ENCODE measurements around the gene NOD2. TPM values are rescaled to one million over a fixed set of nuclear protein-coding genes. Genes with fewer than 3 reads are reported as not detected.
A peak's percentile ranks its signal among the peaks of the same experiment; 100 is the strongest.

The NOD2 gene
- total RNA-seq, 6 donors from 2014 or later, result 8.5 to 27.2 (median 11.2) TPM

- TF ChIP-seq POLR2A (IDR thresholded peaks at IDR 0.05), result peak in 1 of 4 donors; percentile 24
- TF ChIP-seq CTCF (IDR thresholded peaks at IDR 0.05), result no peak
- peak overlapping the region; percentile 76 to 98 (median 80) for H3K27ac ChIP-seq
- DNase-seq, result peak in 1 of 2 donors; percentile 43
- H3K27me3 ChIP-seq, result no peaks in the 10 kb centered on the region
- WGBS, 2 donors, result 7 to 8% methylated on average over 14 to 21 of the region's 21 CpGs
- no peaks in the 10 kb centered on the region for H3K9me3 ChIP-seq
- H3K36me3 ChIP-seq, result peaks cover 0 to 17% (median 0%) of the 10 kb centered on the region in 4 donors
- H3K4me3 ChIP-seq, result peak overlapping the region; percentile 42 to 94 (median 92)
- ATAC-seq (ENCODE audit: low FRiP score in 2 of 2), result no peak
- peaks cover 30 to 42% (median 38%) of the 10 kb centered on the region in 4 donors for H3K4me1 ChIP-seq
Observed at GRCh38 chr16:50741225-50741780, 47.9 kb downstream of the NOD2 start.

DNA sequence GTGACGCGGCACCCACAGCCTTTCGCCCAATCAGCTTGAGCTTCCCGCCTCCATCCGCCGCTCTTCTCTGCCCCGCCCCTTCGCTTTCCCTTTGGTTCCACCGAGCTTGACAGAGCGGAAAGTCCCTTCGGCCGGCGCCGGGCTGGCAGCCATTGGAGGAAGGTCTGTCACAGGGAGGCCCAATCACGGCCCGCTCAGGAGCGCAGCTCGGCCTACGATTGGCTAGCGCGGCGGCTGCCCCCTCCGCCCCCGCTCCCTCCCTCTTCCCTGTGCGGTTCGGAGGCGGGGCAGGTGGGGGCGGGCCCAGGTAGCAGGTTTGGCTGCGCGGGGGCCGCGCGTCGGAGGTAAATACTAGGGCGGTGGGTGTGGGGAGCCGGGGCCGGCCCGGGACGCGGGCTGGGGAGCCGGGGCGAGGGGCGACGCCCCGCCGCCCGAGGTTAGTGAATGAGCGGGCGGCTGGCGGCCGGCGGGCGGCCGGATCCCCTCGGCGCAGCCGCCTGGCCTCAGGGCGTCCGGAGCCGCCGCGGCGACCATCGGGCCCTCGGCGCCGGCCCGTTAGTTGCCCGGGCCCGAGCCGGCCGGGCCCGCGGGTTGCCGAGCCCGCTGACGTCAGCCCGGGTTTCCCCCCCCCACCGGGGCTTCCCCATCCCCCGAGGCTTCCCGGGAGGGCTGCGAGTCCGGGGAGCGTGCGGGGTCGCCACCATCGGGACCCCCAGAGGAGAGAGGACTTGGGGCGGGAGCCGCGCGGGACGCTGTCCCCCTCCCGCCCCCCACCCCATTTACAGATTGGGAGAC lies 48.6 kb downstream of the NOD2 start, which contains the start of gene CYLD:
Gene CYLD (plus strand): TSS at position 306 of the 795 bp plus-strand sequence. CDS start 7,613 bp downstream, outside the sequence.
- H3K4me3 ChIP-seq, result peak within 1 kb of the TSS; percentile 78 to 94 (median 92)
- peak; percentile 69 to 88 for TF ChIP-seq POLR2AphosphoS5 (IDR thresholded peaks at IDR 0.05)
- TF ChIP-seq POLR2A (IDR thresholded peaks at IDR 0.05), result peak in 3 of 4 donors; percentile 83 to 89 (median 86)
- TF ChIP-seq EP300 (IDR thresholded peaks at IDR 0.05), result peak in 1 of 4 donors; percentile 66
- TF ChIP-seq CTCF (IDR thresholded peaks at IDR 0.05), result no peak
- H3K9me3 ChIP-seq, result no peaks in the 10 kb centered on the region
- H3K27ac ChIP-seq, result peak within 1 kb of the TSS; percentile 90 to 98 (median 98)
- peak; percentile 99 to 100 for DNase-seq
- ATAC-seq (ENCODE audit: low FRiP score in 2 of 2), result peak; percentile 98 to 99
- 0 to 1% methylated on average over 1 to 13 of the region's 93 CpGs for WGBS, 2 donors
- H3K27me3 ChIP-seq, result no peaks in the 10 kb centered on the region
- peaks cover 0 to 17% (median 0%) of the 10 kb centered on the region in 4 donors for H3K36me3 ChIP-seq
- H3K4me1 ChIP-seq, result peaks cover 30 to 49% (median 39%) of the 10 kb centered on the region in 4 donors

DNA sequence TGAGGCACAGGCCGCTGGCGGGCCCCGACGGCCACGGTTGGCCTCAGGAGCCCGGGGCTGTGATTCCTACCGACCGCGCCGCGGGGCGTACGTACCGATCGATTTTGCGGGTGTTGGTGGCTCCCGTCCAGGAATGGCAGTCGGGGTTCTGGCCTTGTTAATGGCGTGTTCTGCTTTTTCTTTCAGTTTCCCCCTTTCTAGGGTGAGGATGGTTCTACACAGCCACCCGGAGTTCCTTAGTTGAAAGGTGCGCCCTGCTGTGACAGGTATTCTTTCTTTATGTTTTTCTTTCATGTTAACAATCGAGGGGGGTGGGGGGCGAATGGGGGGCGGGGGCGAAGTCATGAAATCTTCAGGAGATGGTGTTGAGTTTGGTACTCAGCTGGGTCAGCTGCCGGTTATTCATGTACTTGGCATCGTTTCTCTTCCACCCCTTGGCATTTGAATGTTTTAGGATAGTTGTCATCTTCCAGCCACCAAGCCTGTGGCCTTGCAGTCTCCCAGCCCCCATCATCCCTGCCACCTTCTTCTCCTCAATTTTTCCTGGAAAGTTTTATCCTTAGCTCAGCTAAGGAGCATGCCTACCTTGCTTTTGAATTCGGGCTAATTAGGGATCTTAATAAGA lies 49.3 kb downstream of the NOD2 start:
- Histone ChIP-seq H3K9me3 (no peaks in the 10 kb centered on the region), H3K27ac (peak overlapping the region; percentile 90 to 98 (median 98)), H3K36me3 (peaks cover 0 to 17% (median 0%) of the 10 kb centered on the region in 4 donors), H3K27me3 (no peaks in the 10 kb centered on the region), H3K4me1 (peaks cover 37 to 51% (median 46%) of the 10 kb centered on the region in 4 donors), H3K4me3 (peak overlapping the region; percentile 78 to 94 (median 92))
- DNase-seq, result peak in 1 of 2 donors; percentile 27
- 1 to 2% methylated on average over 9 to 22 of the region's 28 CpGs for WGBS, 2 donors
- ATAC-seq (ENCODE audit: low FRiP score in 2 of 2), result no peak
- no peak for TF ChIP-seq CTCF (IDR thresholded peaks at IDR 0.05)
- no peak for TF ChIP-seq POLR2A (IDR thresholded peaks at IDR 0.05)
- no peak for TF ChIP-seq EP300 (IDR thresholded peaks at IDR 0.05)
- TF ChIP-seq POLR2AphosphoS5 (IDR thresholded peaks at IDR 0.05), result peak in 1 of 2 donors; percentile 12

- no peak for ATAC-seq (ENCODE audit: low FRiP score in 2 of 2)
- peak overlapping the region; percentile 57 to 98 (median 98) for H3K27ac ChIP-seq
- TF ChIP-seq POLR2A (IDR thresholded peaks at IDR 0.05) (no peak), CTCF (IDR thresholded peaks at IDR 0.05) (no peak), POLR2AphosphoS5 (IDR thresholded peaks at IDR 0.05) (no peak), EP300 (IDR thresholded peaks at IDR 0.05) (no peak)
- H3K36me3 ChIP-seq, result peaks cover 0 to 17% (median 0%) of the 10 kb centered on the region in 4 donors
- no peaks in the 10 kb centered on the region for H3K9me3 ChIP-seq
- DNase-seq, result no peak
- H3K4me1 ChIP-seq, result peaks cover 40 to 53% (median 50%) of the 10 kb centered on the region in 4 donors
- H3K27me3 ChIP-seq, result no peaks in the 10 kb centered on the region
- WGBS, 2 donors, result 36 to 49% methylated on average over 3 of the region's 3 CpGs
- peak overlapping the region in 2 of 4 donors; percentile 94 for H3K4me3 ChIP-seq
Observed at GRCh38 chr16:50743581-50744225, 50.3 kb downstream of the NOD2 start.

Measured in upper lobe of left lung (tissue), 6 donors.